Measurements from ENCODE around the gene ARFGAP1.

DNA sequence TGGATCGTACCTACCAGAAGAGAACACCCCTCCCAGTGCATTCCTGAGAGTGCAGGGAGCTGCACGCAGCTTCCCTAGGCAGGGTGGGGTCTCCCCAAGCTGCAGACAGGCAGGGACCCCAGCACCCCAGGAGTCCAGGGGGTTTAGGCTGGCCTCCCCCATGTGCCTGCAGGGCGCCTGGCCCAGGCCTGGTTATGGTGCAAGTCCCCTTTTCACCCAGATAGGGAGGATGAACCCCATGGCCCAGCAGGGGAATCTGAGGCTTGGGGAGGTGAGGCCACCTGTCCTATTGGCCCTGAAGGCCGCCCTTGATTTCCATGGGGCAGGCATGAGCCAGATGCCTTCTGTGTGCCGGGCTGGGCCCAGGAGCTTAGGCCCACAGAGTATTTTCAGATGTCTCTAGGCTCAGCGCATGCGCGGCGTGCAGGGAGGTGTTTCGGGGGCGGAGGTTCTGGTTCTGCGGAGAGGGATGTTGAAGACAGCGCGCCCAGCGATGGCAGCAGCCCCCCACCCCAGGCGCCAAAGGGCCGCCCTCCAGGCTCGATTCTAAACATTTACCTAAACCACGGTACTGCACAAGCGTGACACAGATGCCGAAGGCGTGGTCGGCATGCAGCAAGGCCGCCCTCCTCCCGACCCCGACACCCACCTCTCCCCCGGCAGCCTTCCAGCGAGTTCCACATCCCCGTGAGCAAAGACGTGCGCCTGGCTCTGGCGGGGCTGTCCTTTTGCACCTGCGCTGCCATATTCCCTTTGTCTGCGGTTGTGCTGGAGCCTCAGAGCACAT is 49.7 kb downstream of the ARFGAP1 start:
- TF ChIP-seq EP300 (IDR thresholded peaks at IDR 0.05) (no peak), NPAS2 (CRISPR knock-in tag; IDR thresholded peaks at IDR 0.05; ENCODE audit: borderline replicate concordance) (no peak), CBX2 (IDR thresholded peaks at IDR 0.05; ENCODE audit: borderline replicate concordance, low read depth) (no peak), MAFK (IDR thresholded peaks at IDR 0.05; ENCODE audit: partially characterized antibody) (no peak), MAZ (IDR thresholded peaks at IDR 0.05; ENCODE audit: borderline replicate concordance, low read depth, low read length) (no peak), BHLHE40 (IDR thresholded peaks at IDR 0.05; ENCODE audit: low read depth, low read length) (no peak), KDM1A (IDR thresholded peaks at IDR 0.05; ENCODE audit: low read depth) (no peak), TP53 (CRISPR knock-in tag; IDR thresholded peaks at IDR 0.05) (no peak), MYC (IDR thresholded peaks at IDR 0.05; ENCODE audit: borderline replicate concordance, low read length) (no peak)
- TF ChIP-seq, protein P1, sequence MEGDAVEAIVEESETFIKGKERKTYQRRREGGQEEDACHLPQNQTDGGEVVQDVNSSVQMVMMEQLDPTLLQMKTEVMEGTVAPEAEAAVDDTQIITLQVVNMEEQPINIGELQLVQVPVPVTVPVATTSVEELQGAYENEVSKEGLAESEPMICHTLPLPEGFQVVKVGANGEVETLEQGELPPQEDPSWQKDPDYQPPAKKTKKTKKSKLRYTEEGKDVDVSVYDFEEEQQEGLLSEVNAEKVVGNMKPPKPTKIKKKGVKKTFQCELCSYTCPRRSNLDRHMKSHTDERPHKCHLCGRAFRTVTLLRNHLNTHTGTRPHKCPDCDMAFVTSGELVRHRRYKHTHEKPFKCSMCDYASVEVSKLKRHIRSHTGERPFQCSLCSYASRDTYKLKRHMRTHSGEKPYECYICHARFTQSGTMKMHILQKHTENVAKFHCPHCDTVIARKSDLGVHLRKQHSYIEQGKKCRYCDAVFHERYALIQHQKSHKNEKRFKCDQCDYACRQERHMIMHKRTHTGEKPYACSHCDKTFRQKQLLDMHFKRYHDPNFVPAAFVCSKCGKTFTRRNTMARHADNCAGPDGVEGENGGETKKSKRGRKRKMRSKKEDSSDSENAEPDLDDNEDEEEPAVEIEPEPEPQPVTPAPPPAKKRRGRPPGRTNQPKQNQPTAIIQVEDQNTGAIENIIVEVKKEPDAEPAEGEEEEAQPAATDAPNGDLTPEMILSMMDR (IDR thresholded peaks at IDR 0.05) = no peak
- TF ChIP-seq, protein P2, sequence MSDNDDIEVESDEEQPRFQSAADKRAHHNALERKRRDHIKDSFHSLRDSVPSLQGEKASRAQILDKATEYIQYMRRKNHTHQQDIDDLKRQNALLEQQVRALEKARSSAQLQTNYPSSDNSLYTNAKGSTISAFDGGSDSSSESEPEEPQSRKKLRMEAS (IDR thresholded peaks at IDR 0.05) = no peak
- TF ChIP-seq, protein P3, sequence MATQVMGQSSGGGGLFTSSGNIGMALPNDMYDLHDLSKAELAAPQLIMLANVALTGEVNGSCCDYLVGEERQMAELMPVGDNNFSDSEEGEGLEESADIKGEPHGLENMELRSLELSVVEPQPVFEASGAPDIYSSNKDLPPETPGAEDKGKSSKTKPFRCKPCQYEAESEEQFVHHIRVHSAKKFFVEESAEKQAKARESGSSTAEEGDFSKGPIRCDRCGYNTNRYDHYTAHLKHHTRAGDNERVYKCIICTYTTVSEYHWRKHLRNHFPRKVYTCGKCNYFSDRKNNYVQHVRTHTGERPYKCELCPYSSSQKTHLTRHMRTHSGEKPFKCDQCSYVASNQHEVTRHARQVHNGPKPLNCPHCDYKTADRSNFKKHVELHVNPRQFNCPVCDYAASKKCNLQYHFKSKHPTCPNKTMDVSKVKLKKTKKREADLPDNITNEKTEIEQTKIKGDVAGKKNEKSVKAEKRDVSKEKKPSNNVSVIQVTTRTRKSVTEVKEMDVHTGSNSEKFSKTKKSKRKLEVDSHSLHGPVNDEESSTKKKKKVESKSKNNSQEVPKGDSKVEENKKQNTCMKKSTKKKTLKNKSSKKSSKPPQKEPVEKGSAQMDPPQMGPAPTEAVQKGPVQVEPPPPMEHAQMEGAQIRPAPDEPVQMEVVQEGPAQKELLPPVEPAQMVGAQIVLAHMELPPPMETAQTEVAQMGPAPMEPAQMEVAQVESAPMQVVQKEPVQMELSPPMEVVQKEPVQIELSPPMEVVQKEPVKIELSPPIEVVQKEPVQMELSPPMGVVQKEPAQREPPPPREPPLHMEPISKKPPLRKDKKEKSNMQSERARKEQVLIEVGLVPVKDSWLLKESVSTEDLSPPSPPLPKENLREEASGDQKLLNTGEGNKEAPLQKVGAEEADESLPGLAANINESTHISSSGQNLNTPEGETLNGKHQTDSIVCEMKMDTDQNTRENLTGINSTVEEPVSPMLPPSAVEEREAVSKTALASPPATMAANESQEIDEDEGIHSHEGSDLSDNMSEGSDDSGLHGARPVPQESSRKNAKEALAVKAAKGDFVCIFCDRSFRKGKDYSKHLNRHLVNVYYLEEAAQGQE (IDR thresholded peaks at IDR 0.05) = no peak
